Fibroblast of peridontal ligament (primary cell): Measurements from ENCODE around the gene RRP1.

Source experiments
- DNase-seq: peaks from one replicate; pipeline ENCODE4 v3.0.0-alpha.2; 2010; ENCODE audit errors: extremely low read depth

The RRP1 gene

DNA sequence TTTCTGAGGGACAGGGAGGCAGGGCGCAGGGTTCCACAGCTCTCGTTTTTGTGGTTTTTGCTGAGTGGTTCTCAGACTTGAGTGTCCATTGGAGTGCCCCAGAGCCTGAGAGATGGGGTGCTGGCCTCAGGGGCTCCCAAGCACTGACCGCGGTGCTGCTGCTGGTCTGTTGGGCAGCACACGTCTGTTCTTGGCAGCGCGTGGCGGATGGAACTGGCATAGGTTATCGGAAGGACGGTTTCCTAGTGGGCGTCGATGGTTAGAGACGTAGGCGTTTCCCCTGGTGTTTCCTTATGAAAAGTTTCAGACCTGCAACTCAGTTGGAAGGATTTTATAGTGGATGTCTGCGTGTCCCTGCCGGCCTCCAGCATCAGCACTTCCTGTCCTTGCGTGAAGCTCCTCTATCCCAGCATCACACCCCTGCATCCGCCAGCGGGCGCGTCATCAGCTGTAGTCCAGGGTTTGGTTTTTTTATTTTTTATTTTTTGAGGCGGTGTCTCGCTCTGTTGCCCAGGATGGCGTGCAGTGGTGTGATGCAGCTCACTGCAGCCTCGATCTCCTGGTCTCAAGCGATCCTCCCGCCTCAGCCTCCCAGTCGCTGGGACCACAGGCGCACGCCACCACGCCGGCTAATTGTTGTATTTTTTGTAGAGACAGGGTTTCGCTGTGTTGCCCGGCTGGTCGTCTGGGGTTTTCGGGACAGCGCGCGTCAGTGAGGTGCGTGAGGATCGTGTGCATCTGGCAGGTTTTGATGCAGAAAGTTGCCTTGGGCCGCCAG, 11.8 kb downstream of the RRP1 start:
- DNase-seq = no peak

DNA sequence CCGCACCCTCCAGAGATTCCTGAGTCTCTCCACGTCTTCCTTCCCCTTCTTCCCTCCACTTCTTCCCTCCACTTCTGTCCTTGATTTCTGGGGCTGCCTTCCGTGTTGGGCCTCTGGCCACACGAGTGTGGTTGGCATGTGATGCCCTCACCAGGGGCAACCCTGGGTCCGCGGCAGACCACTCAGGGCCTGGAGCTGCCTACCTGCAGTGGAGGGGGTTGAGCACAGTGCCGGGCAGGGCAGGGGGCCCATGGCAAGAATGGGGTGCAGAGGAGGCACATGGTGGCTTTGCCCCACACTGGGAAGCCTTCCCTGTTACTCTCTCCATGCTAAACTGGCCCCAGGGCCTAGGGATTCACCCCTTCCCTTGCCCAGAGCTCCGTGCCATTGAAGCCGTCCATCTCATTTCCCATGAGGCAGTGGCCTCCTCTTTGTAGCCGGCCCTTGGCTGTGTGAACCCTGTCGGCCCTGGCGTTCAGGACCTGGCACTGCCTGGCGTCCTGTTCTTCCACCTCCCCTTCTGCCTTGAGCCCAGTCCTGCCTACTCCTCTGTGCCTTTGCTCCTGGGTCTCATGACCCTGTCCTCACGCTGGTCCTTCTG, 13.4 kb downstream of the RRP1 start:
- no peak for DNase-seq

DNA sequence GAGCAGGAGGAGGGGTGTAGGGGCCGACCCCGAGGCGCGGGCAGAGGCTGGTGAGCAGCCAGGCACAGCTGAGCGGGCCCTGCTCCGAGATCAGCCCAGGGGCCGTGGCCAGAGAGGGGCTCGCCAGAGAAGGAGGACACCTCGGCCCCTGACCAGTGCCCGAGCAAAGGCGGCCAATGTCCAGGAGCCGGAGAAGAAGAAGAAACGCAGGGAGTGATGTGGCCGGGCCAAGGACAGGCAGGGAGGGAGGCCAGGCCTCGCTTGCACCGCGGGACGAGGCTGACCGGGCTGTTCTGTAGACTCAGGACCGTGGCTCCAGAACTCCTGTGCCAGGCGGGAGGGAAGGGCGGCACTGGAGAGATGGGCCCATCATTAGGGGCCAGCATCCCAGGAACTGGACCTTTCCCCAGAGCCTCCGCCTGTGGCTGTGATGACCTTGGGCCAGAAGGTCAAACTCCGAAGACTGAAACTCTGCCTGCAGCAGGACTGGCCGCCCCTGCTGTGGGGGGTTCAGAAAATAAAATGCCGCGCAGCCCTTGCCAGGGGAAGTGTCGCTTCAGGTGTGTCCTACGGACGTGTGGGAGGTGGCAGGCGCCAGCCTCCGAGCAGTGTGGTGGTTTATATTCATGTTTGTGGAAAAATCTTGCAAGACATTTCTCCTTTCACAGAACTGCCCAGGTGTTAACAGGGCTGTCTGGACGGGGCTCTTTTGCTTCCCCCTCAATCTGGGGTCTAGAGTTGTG, 14.4 kb downstream of the RRP1 start:
- no peak for DNase-seq

DNA sequence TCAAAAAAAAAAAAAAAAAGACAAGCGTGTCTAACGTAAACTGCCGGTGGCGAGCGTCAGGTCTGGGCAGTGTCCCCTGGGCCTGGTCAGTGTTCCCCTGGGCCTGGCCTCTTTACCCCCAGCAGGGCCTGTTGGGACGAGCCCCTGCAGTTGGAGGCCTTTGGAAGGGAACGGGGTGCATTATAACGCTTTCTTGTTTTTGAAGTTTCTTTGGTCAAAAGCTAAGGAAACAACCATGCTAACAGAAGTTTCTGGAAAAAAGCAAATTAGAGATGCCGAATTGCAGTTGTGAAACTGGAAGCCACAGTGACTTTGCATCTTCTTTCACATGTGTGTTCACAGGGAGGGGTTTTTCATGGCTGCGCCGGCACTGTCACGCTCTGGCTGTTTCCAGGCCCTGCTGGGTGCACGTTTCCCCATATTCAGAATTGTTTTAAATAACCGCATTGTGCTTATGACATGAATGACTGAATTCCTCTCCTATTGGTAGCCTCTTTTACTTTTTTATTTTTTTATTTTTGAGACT, 16.0 kb downstream of the RRP1 start:
- DNase-seq = no peak

DNA sequence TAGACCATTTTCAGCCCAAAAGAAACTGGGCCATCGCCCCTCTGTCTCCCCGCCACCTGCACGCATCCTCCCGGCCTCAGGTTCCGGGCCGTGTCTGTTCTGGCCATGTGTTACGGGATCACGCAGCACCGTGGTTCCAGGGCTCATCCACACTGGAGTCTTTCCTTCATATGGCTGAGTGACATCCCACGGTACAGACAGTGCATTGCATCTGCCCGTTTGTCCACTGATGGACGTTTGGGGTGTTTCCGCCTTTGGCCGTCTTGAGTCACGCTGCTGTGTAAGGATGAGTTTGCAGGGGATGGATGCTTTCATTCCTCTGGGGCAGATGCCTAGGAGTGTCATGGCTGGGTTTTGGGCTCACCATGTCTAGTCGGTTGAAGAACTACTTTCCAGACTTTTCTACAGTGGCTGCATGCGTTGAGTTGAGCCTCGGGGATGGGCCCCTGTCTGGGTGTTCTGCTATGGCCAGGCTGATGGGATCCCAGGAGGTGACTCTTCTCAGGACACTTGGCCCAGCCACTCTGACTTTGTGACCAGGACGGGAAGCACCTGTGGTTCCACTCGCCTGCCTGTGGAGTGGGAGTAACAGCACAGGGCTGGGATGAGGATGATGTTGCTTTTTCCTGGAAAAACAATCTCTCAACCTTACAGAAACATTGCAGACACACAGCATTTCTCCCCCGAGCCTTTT, 16.8 kb downstream of the RRP1 start:
- no peak for DNase-seq

- DNase-seq = no peak
These were observed 19.0 kb downstream of the RRP1 start for GRCh38 chr21:43808367-43808766.

GRCh38 chr21:43808832-43809251, 19.5 kb downstream of the RRP1 start:
- no peak for DNase-seq

- no peak for DNase-seq
These were observed 20.0 kb downstream of the RRP1 start for GRCh38 chr21:43809346-43809799.

DNA sequence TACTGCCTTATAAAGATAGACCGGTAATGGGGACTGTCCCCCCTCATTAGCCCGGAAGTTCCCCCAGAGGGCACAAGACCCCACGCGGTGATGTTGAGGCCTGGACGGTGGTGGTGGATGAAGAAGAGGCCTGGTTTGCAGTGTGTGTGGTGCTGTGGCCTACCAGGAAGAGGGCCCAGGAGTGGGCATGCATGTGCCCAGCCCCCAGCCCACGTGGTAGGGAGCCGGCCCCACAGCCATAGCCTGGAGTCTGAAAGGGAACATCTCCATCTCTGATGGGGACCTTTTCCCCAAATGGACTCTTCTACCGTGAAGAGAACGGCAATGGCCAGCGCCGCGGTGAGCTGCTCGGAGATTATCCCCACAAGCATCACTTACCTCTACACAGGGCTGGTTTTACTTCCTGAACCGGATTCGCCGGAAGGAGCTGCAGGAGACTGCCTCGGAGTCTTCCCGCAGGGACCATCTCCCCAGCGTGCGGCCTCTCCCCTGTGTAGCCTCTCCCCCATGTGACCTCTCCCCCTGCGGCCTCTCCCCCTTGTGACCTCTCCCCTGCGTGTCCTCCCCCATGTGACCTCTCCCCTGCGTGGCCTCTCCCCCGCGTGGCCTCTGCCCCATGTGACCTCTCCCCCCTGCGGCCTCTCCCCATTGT, 20.6 kb downstream of the RRP1 start:
- DNase-seq = no peak

GRCh38 chr21:43810505-43811261, 21.3 kb downstream of the RRP1 start:
- peak; percentile 60 for DNase-seq

GRCh38 chr21:43811262-43812105, 22.1 kb downstream of the RRP1 start:
- no peak for DNase-seq

- no peak for DNase-seq
These were observed 22.9 kb downstream of the RRP1 start for GRCh38 chr21:43812139-43812821.

DNA sequence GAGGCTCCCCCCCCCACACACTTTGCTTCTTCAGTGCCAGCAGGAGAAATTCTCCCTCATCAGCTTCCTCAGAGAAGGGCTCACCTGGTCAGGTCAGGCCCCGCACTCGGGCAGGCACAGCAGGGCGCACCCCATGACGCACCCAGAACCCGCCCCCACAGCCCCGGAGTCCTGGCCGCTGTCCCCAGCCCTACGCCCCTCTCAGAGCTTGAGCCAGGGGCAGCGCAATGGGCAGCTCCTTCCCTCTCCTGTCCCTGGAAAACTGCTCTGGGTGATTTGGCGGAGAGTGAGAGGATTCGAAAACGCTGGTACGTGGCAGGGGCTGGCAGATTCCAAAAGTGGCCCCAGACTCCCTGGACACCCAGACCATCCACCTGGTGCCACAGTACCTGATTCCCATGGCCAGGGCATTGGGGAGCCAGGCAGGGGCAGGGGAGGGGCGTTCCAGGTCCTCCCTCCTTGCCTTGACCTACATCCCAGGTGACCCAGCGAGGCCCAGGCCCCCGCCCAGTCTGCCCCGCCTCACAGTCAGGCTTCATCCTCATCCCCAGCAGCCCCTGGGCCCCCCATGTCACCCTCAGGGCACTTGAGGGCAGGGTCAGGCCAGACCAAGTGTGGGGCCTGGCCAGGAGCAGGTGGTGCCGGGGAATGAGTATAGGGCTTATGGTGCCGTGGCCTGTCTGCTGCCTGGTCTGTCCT, 23.7 kb downstream of the RRP1 start:
- no peak for DNase-seq

DNA sequence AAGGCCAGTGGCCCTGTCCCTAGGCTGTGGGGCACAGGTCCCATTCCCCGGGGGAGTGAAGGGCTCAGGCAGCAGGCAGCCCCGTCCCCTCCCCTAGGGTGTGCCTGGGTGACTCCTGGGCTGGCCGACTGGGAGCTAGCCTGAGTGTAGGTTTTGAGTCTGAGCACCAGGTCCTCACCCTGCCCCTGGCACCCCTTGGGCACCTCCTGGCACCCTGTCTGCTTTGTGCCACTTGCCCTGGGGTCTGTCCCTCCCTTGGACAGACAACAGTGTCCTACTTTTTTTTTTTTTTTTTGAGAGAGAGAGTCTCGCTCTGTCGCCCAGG, 24.2 kb downstream of the RRP1 start:
- no peak for DNase-seq

DNA sequence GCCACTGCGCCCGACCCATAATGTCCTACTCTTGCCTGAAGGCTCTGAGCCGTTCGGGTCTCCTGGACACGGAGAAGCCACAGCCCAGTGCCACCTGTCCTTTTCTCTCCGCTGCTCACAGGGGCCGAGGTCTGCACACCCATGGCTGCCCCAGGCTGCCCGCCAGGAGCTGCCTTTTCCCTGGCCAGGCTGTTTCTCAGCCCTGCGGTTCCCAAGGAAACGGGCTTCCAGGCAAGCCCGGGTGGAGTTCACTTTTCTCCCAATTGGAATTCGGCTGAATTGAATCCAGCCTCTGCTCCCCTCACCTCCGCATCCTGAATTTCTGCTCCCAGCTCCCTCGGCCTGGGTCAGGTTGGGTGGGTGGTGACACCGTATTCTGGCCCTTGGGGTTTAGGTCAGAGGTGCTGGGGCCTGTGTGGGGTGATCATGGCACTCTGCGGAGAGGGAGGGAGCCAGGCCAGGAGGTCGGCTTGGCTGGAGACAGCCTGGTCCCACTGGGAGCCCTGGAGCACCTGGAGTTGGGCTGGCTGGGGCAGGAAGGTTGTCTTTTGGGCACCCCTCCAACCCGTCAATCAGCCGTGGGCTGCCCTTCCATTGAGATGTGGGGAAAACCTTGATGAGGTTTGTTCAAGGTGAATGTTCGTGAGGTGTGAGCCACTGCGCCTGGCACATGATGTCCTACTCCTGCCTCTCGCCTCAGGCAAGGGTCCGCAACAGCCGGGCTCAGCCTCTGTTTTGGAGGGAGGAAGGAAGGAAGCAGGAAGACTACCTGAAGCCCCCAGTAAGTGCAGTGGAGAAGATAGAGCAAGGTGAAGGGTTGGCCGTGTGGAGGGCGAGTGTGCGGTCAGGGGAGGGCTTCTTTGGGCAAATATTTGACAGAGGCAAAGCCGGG, 25.1 kb downstream of the RRP1 start:
- no peak for DNase-seq

DNA sequence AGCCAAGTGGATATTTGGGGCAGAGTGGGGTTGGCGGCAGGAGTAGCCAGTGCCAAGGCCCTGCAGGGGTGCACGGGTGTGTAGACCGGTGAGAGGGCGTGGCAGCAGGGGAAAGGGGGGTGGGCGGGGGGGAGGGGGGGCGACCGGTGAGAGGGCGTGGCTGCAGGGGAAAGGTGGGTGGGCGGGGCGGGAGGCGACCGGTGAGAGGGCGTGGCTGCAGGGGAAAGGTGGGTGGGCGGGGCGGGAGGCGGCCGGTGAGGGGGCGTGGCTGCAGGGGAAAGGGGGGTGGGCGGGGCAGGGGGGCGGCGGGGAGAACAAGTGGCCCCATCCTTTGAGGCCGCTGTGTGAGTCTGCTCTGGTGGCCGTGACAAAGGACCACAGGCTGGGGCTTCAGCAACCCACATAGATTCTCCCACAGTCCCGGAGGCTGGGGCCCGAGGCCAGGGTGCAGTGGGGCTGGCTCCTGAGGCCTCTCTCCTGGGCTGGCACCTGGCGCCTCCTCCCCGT, 25.8 kb downstream of the RRP1 start:
- no peak for DNase-seq

GRCh38 chr21:43815991-43816390, 26.6 kb downstream of the RRP1 start:
- no peak for DNase-seq
